SU-DHL-6 (cell line): ENCODE results near the gene PXT1.

Experiments used
- H2AFZ ChIP-seq: fragments of 200-600 bp; sonication (generic); 2 replicates; pipeline ENCODE4 v1.6.1; 2014; ENCODE audit warnings: low read depth, mild to moderate bottlenecking, moderate library complexity, mixed read lengths, antibody characterized with exemption, low read length; ENCODE audit not compliant: severe bottlenecking
- H3F3A ChIP-seq: fragments of 200-600 bp; shearing (Covaris generic); 2 replicates; pipeline ENCODE4 v1.6.0; 2016; ENCODE audit warnings: antibody characterized with exemption, mild to moderate bottlenecking; ENCODE audit not compliant: insufficient read depth
- H3K27ac ChIP-seq: fragments of 200-600 bp; sonication (generic); 2 replicates; pipeline ENCODE4 v1.5.1; 2016; ENCODE audit warnings: low read depth, mild to moderate bottlenecking, low read length, moderate library complexity, mixed read lengths
- H3K27me3 ChIP-seq: fragments of 200-600 bp; sonication (generic), shearing (Covaris generic); 2 replicates; pipeline ENCODE4 v1.6.0; 2014; ENCODE audit warnings: mild to moderate bottlenecking, low read length
- H3K36me3 ChIP-seq: fragments of 200-600 bp; sonication (generic); 2 replicates; pipeline ENCODE4 v1.6.1; 2014; ENCODE audit warnings: mild to moderate bottlenecking, low read length, mixed read lengths
- H3K4me2 ChIP-seq: fragments of 300-600, 200-600 bp; shearing (Covaris generic), sonication (generic); 2 replicates; pipeline ENCODE4 v1.6.0; 2014; ENCODE audit warnings: low read length, low read depth, mild to moderate bottlenecking; ENCODE audit not compliant: poor library complexity, severe bottlenecking
- H3K4me3 ChIP-seq: fragments of 200-600 bp; sonication (generic); 2 replicates; pipeline ENCODE4 v1.5.1; 2014; ENCODE audit warnings: antibody characterized with exemption, low read length, mild to moderate bottlenecking, mixed read lengths; ENCODE audit not compliant: insufficient read depth, poor library complexity, severe bottlenecking
- H3K79me2 ChIP-seq: fragments of 200-600 bp; sonication (generic); 2 replicates; pipeline ENCODE4 v1.6.1; 2014; ENCODE audit warnings: mild to moderate bottlenecking, low read length, moderate library complexity; ENCODE audit not compliant: insufficient read depth
- H3K9ac ChIP-seq: fragments of 200-600 bp; sonication (generic); 2 replicates; pipeline ENCODE4 v1.7.0; 2014; ENCODE audit warnings: mild to moderate bottlenecking, low read length
- H3K9me2 ChIP-seq: fragments of 200-600 bp; sonication (generic); replicated peaks from 2 replicates; pipeline ENCODE4 v1.6.1; 2014; ENCODE audit warnings: low read length; ENCODE audit not compliant: insufficient read depth
- H3K9me3 ChIP-seq: fragments of 200-600 bp; sonication (generic); 2 replicates; pipeline ENCODE4 v1.6.1; 2014; ENCODE audit warnings: low read length, mixed read lengths; ENCODE audit not compliant: insufficient read depth
- H4K20me1 ChIP-seq: fragments of 200-600 bp; sonication (generic); 2 replicates; pipeline ENCODE4 v1.6.1; 2014; ENCODE audit warnings: low read depth, mild to moderate bottlenecking, antibody characterized with exemption, low read length, moderate library complexity, mixed read lengths
- EZH2phosphoT487 ChIP-seq: fragments of 200-600 bp; sonication (generic), shearing (Covaris generic); conservative IDR thresholded peaks from 2 replicates; pipeline ENCODE4 v1.6.1; 2018; ENCODE audit warnings: mild to moderate bottlenecking, antibody characterized with exemption, low read length, moderate library complexity, mixed read lengths
- TF ChIP-seq, protein P1 (sequence below): fragments of 200-600 bp; sonication (generic); IDR thresholded peaks from one replicate; pipeline ENCODE4 v1.5.1; 2017; ENCODE audit warnings: antibody characterized with exemption, mild to moderate bottlenecking, low read length, moderate library complexity; ENCODE audit not compliant: insufficient read depth, poor library complexity, severe bottlenecking

Gene PXT1

DNA sequence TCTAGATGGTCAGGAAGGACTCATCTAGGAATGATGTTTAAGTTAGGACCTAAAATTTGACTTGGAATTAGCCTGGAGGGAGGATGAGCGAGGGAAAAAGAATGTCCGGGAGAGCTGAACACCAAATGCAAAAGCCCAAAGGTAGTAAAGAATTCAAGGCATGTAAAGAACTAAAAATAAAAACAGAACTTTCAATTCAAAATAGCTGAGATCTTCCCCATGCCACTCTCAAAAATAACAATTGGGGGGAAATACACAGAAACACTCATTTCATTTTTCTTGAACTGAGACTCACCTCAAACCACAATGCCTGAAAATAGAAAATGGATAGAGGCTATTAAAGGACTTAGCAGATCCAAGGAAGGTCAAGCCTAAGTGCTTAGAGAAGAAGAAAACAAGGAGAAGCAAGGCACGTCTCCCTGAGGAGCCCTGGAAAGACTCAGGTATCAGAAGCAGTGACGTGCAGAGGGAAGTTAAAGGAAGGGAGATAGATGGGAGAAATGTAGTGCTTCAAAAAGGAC is 10.4 kb downstream of the PXT1 start:
- Histone ChIP-seq H3K27ac (no peak overlapping the region), H2AFZ (no peak overlapping the region), H3F3A (peaks cover 3% of the 10 kb centered on the region; the same call in 1 of the 2 replicates), H3K9me3 (no peaks in the 10 kb centered on the region), H3K79me2 (no peaks in the 10 kb centered on the region), H3K27me3 (no peaks in the 10 kb centered on the region), H4K20me1 (no peaks in the 10 kb centered on the region), H3K4me2 (no peak overlapping the region), H3K9ac (no peak overlapping the region), H3K4me3 (no peak overlapping the region), H3K9me2 (no peaks in the 10 kb centered on the region), H3K36me3 (no peaks in the 10 kb centered on the region)
- TF ChIP-seq EZH2phosphoT487: no peak
- TF ChIP-seq, protein P1, sequence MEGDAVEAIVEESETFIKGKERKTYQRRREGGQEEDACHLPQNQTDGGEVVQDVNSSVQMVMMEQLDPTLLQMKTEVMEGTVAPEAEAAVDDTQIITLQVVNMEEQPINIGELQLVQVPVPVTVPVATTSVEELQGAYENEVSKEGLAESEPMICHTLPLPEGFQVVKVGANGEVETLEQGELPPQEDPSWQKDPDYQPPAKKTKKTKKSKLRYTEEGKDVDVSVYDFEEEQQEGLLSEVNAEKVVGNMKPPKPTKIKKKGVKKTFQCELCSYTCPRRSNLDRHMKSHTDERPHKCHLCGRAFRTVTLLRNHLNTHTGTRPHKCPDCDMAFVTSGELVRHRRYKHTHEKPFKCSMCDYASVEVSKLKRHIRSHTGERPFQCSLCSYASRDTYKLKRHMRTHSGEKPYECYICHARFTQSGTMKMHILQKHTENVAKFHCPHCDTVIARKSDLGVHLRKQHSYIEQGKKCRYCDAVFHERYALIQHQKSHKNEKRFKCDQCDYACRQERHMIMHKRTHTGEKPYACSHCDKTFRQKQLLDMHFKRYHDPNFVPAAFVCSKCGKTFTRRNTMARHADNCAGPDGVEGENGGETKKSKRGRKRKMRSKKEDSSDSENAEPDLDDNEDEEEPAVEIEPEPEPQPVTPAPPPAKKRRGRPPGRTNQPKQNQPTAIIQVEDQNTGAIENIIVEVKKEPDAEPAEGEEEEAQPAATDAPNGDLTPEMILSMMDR: no peak

DNA sequence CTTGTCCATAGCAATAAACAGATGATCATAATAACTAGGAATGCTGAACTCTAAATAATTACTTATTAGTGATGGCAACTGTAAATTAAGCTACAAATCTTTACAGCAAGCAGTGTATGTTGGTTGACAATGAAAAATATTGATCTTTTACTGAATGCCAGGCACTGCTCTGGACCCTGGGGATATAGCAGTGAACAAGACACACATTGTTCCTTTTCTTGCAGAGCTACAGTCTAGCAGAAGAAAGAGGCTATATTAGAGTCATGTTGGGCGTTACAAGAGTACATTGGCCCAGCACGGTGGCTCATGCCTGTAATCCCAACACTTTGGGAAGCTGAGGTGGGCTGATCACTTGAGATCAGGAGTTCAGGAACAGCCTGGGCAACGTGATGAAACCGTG is 11.5 kb downstream of the PXT1 start:
- TF ChIP-seq, protein P1: no peak
- no peak for TF ChIP-seq EZH2phosphoT487
- Histone ChIP-seq H3K79me2 (no peaks in the 10 kb centered on the region), H3K4me2 (no peak overlapping the region), H3K27me3 (no peaks in the 10 kb centered on the region), H3K9me2 (no peaks in the 10 kb centered on the region), H4K20me1 (no peaks in the 10 kb centered on the region), H3K4me3 (no peak overlapping the region), H3K27ac (no peak overlapping the region), H3K36me3 (no peaks in the 10 kb centered on the region), H3K9ac (no peak overlapping the region), H3K9me3 (no peaks in the 10 kb centered on the region), H2AFZ (no peak overlapping the region), H3F3A (peaks cover 3% of the 10 kb centered on the region; the same call in 1 of the 2 replicates)

DNA sequence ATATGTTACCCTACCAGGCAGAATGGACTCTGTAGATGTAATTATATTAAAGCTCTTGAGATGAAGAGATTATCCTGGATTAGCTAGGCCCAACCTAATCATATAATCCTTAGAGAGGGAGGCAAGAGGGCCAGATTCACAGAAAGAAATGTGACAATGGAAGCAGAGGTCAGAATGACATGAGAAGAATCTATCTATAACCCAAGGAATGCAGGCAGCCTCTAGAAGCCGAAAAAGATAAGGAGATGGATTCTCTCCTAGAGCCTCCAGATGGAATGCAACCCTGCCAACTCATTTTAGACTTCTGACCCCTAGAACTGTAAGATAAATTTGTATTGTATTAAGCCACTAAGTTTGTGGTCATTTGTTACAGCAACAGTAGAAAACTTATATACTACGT is 12.3 kb downstream of the PXT1 start:
- H3K9me2 ChIP-seq: no peaks in the 10 kb centered on the region
- no peak overlapping the region for H2AFZ ChIP-seq
- no peaks in the 10 kb centered on the region for H4K20me1 ChIP-seq
- TF ChIP-seq, protein P1: no peak
- no peak for TF ChIP-seq EZH2phosphoT487
- H3K79me2 ChIP-seq: no peaks in the 10 kb centered on the region
- no peak overlapping the region for H3K4me3 ChIP-seq
- H3K27ac ChIP-seq: no peak overlapping the region
- H3K27me3 ChIP-seq: no peaks in the 10 kb centered on the region
- H3K9ac ChIP-seq: no peak overlapping the region
- H3K36me3 ChIP-seq: no peaks in the 10 kb centered on the region
- H3K9me3 ChIP-seq: no peaks in the 10 kb centered on the region
- H3F3A ChIP-seq: peaks cover 7% of the 10 kb centered on the region
- H3K4me2 ChIP-seq: no peak overlapping the region
